Mesendoderm (in vitro differentiated cells): ENCODE measurements around the gene MYO5C.

Source experiments
- DNase-seq: peaks from one replicate; pipeline ENCODE4 v3.0.0; 2013
- H2AK5ac ChIP-seq: 2 replicates; pipeline ENCODE4 v1.6.1; 2013; ENCODE audit warnings: low read length, inconsistent platforms
- H2BK120ac ChIP-seq: 2 replicates; pipeline ENCODE4 v1.6.1; 2013; ENCODE audit warnings: low read depth, mild to moderate bottlenecking, low read length, moderate library complexity, mixed read lengths
- H2BK15ac ChIP-seq: replicated peaks from 2 replicates; pipeline ENCODE4 v1.6.1; 2013; ENCODE audit warnings: low read depth, mild to moderate bottlenecking, moderate library complexity
- H2BK5ac ChIP-seq: 2 replicates; pipeline ENCODE4 v1.6.1; 2013; ENCODE audit warnings: low read length, inconsistent platforms
- H3K18ac ChIP-seq: 2 replicates; pipeline ENCODE4 v1.6.1; 2013; ENCODE audit warnings: mild to moderate bottlenecking, low read length, mixed read lengths
- H3K23ac ChIP-seq: one replicate; pipeline ENCODE4 v1.6.1; 2013; ENCODE audit warnings: low read length
- H3K27ac ChIP-seq: 2 replicates; pipeline ENCODE4 v1.5.1; 2013; ENCODE audit warnings: low read depth, mild to moderate bottlenecking, inconsistent platforms, low read length, moderate library complexity
- H3K27me3 ChIP-seq: 2 replicates; pipeline ENCODE4 v1.6.1; 2013; ENCODE audit warnings: low read length, control low read depth, mild to moderate bottlenecking, inconsistent platforms; ENCODE audit not compliant: insufficient read depth, poor library complexity
- H3K36me3 ChIP-seq: 2 replicates; pipeline ENCODE4 v1.6.1; 2013; ENCODE audit warnings: low read length, inconsistent platforms; ENCODE audit not compliant: control insufficient read depth, insufficient read depth
- H3K4ac ChIP-seq: one replicate; pipeline ENCODE4 v1.6.1; 2013; ENCODE audit warnings: low read depth, mild to moderate bottlenecking, low read length, moderate library complexity
- H3K4me1 ChIP-seq: 2 replicates; pipeline ENCODE4 v1.6.1; 2013; ENCODE audit warnings: low read depth, low read length, inconsistent platforms; ENCODE audit not compliant: control insufficient read depth
- H3K4me2 ChIP-seq: 2 replicates; pipeline ENCODE4 v1.6.1; 2013; ENCODE audit warnings: low read length
- H3K4me3 ChIP-seq: 2 replicates; pipeline ENCODE4 v1.5.1; 2013; ENCODE audit warnings: mild to moderate bottlenecking, low read length
- H3K56ac ChIP-seq: one replicate; pipeline ENCODE4 v1.6.1; 2013; ENCODE audit warnings: low read length
- H3K79me1 ChIP-seq: 2 replicates; pipeline ENCODE4 v1.6.1; 2013; ENCODE audit warnings: low read length, inconsistent platforms
- H3K79me2 ChIP-seq: 2 replicates; pipeline ENCODE4 v1.6.1; 2013; ENCODE audit warnings: mild to moderate bottlenecking, low read length; ENCODE audit not compliant: control insufficient read depth, insufficient read depth
- H3K9ac ChIP-seq: 2 replicates; pipeline ENCODE4 v1.6.1; 2013; ENCODE audit warnings: low read length, inconsistent platforms
- H4K5ac ChIP-seq: one replicate; pipeline ENCODE4 v1.6.1; 2013; ENCODE audit warnings: low read length
- H4K8ac ChIP-seq: one replicate; pipeline ENCODE4 v1.6.1; 2013; ENCODE audit warnings: low read depth, mild to moderate bottlenecking, control low read depth, low read length, moderate library complexity
- WGBS: extraction: QIAGEN DNeasy Blood & Tissue Kit; methylation state at CpG from one replicate; pipeline ENCODE4 v1.1.7; 2013; ENCODE audit warnings: low lambda C conversion rate, missing lambda C conversion rate; ENCODE audit not compliant: insufficient coverage; ENCODE audit errors: extremely low coverage; 5-methylcytosine and 5-hydroxymethylcytosine counted together

The MYO5C gene

GRCh38 chr15:52280326-52281084, 15.1 kb downstream of the MYO5C start:
- Histone ChIP-seq H3K36me3 (no peaks in the 10 kb centered on the region), H2AK5ac (no peak overlapping the region), H3K56ac (no peak overlapping the region), H3K27me3 (no peaks in the 10 kb centered on the region), H4K5ac (no peak overlapping the region), H3K18ac (no peak overlapping the region), H3K4me1 (no peaks in the 10 kb centered on the region), H3K23ac (no peak overlapping the region), H2BK15ac (no peak overlapping the region), H3K4ac (no peak overlapping the region), H4K8ac (no peak overlapping the region), H3K4me3 (no peak overlapping the region), H2BK5ac (no peak overlapping the region), H3K27ac (no peak overlapping the region), H3K4me2 (no peak overlapping the region), H3K79me2 (no peaks in the 10 kb centered on the region), H3K79me1 (no peaks in the 10 kb centered on the region), H3K9ac (no peak overlapping the region), H2BK120ac (no peak overlapping the region)
- DNase-seq = no peak
- no CpG with 5 or more reads among the region's 11 CpGs for WGBS

DNA sequence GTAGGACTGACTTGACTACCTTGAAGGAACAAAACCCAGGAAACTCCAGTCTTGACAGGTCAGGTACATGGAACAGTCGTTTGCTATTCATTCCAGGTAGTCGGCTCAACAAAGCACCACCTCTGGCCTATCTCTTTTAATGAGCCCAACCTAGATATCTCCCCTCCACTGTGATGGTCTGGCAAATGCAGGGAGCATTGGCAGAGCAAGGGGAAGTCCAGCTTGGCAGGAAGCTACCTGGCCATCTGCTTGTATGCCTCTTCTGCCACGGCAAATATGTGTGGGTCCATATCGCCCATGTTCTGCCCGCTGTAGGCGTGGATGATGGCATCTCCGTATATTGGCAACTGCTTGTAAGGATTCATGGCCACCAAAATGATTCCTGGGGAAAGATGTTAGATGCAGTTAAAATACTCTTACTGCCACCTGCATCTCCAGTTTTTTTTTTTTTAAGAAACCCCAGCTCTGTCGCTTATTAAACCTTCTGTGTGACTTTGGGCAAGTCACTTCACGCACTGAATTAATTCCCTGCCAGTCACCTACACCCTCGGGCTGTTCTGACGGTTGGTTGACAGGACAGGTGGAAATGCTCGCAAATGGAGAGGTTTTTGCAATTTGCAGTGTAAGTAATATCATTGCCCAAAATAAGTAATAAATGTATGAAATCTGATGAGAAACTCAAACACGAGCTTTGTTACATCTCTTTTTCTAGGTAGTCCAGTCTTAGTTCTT, 16.8 kb downstream of the MYO5C start:
- Histone ChIP-seq H2AK5ac (no peak overlapping the region), H3K18ac (no peak overlapping the region), H3K4me3 (no peak overlapping the region), H3K4me2 (no peak overlapping the region), H3K4ac (no peak overlapping the region), H3K23ac (no peak overlapping the region), H3K4me1 (no peaks in the 10 kb centered on the region), H4K5ac (no peak overlapping the region), H3K9ac (no peak overlapping the region), H3K56ac (no peak overlapping the region), H2BK15ac (no peak overlapping the region), H3K36me3 (no peaks in the 10 kb centered on the region), H4K8ac (no peak overlapping the region), H3K27ac (no peak overlapping the region), H2BK120ac (no peak overlapping the region), H3K79me1 (no peaks in the 10 kb centered on the region), H3K79me2 (no peaks in the 10 kb centered on the region), H3K27me3 (no peaks in the 10 kb centered on the region), H2BK5ac (no peak overlapping the region)
- no peak for DNase-seq
- WGBS = no CpG with 5 or more reads among the region's 13 CpGs

- Histone ChIP-seq H3K79me1 (no peaks in the 10 kb centered on the region), H3K4ac (no peak overlapping the region), H3K23ac (no peak overlapping the region), H3K4me3 (no peak overlapping the region), H3K4me2 (no peak overlapping the region), H3K36me3 (no peaks in the 10 kb centered on the region), H4K5ac (no peak overlapping the region), H2BK15ac (no peak overlapping the region), H3K9ac (no peak overlapping the region), H3K4me1 (no peaks in the 10 kb centered on the region), H2BK5ac (no peak overlapping the region), H3K79me2 (no peaks in the 10 kb centered on the region), H2AK5ac (no peak overlapping the region), H3K18ac (no peak overlapping the region), H3K27me3 (no peaks in the 10 kb centered on the region), H3K56ac (no peak overlapping the region), H4K8ac (no peak overlapping the region), H3K27ac (no peak overlapping the region), H2BK120ac (no peak overlapping the region)
- WGBS = no CpG with 5 or more reads among the region's 3 CpGs
- DNase-seq = no peak
Observed at GRCh38 chr15:52278135-52278534, 17.5 kb downstream of the MYO5C start.

DNA sequence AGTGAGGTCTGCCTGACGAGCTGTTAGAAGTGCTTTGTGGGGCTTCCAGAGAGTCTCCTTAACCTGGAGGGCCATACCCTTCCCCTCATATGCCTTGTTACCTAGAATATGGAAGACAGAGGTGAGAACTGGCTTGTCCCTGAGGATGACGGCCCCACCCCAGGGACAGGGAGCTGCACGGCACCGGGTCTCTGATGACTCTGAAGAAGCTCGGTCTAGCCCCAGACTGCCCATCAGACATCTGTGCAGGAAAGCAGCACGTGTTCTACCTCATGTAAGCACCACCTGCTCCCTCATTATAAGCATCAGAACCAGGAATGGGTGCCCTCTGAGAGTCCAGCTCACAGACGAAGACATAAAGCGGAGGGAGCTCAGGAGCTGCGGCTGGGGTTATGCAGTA, 18.0 kb downstream of the MYO5C start:
- H3K79me1 ChIP-seq = no peaks in the 10 kb centered on the region
- H3K27ac ChIP-seq = no peak overlapping the region
- no peak overlapping the region for H3K18ac ChIP-seq
- no peaks in the 10 kb centered on the region for H3K79me2 ChIP-seq
- DNase-seq = no peak
- no peaks in the 10 kb centered on the region for H3K4me1 ChIP-seq
- H3K27me3 ChIP-seq = no peaks in the 10 kb centered on the region
- no peak overlapping the region for H3K23ac ChIP-seq
- no peak overlapping the region for H3K56ac ChIP-seq
- no peak overlapping the region for H2AK5ac ChIP-seq
- no peak overlapping the region for H3K4me2 ChIP-seq
- no peak overlapping the region for H2BK5ac ChIP-seq
- WGBS = no CpG with 5 or more reads among the region's 9 CpGs
- H4K8ac ChIP-seq = no peak overlapping the region
- H3K4me3 ChIP-seq = no peak overlapping the region
- H3K36me3 ChIP-seq = no peaks in the 10 kb centered on the region
- H3K9ac ChIP-seq = no peak overlapping the region
- H2BK120ac ChIP-seq = no peak overlapping the region
- no peak overlapping the region for H3K4ac ChIP-seq
- no peak overlapping the region for H4K5ac ChIP-seq
- H2BK15ac ChIP-seq = no peak overlapping the region

DNA sequence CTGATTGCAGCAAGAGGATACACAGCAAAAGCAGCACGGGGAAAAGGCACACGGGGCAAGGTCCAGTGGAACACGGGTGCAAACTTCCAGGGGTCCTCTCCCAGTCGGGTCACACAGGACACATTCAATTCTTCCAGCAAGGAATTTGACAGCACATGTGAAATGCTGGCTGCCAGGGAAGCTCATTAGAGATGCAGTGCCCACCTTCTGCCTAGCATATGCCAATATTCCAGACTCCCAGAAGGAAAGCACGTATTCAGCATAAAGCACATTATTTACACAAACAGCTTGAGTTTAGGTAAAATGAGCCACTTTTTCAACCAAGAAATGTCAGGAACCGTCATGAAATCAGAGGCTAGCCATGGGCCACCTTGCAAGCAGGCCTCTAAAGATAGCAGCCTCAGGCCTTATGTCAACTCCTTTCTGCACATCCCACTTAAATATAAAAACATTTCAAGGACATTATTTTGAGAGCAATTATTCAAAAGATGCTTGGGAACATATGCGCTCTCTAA, 19.3 kb downstream of the MYO5C start:
- Histone ChIP-seq H3K56ac (no peak overlapping the region), H2BK15ac (no peak overlapping the region), H3K36me3 (no peaks in the 10 kb centered on the region), H2BK5ac (no peak overlapping the region), H3K18ac (no peak overlapping the region), H3K27ac (no peak overlapping the region), H3K9ac (no peak overlapping the region), H3K27me3 (no peaks in the 10 kb centered on the region), H3K23ac (no peak overlapping the region), H3K79me2 (no peaks in the 10 kb centered on the region), H3K4me2 (no peak overlapping the region), H3K4me3 (no peak overlapping the region), H2AK5ac (no peak overlapping the region), H3K79me1 (no peaks in the 10 kb centered on the region), H3K4ac (no peak overlapping the region), H2BK120ac (no peak overlapping the region), H4K8ac (no peak overlapping the region), H4K5ac (no peak overlapping the region), H3K4me1 (no peaks in the 10 kb centered on the region)
- WGBS = no CpG with 5 or more reads among the region's 7 CpGs
- DNase-seq = no peak
